ENCODE data around the gene VCL. TPM values are rescaled to one million over a fixed set of nuclear protein-coding genes. Genes with fewer than 3 reads are reported as not detected.

The VCL gene
- total and polyA plus RNA-seq, 9 of the 15 experiments (the other 6 are each of a cell fraction or from before 2014, with no cell fraction given): 29.8 to 186 (median 76.4) TPM

- no peak for DNase-seq (ENCODE audit: extremely low read depth in 1 of 4, low spot score in 3 of 4)
- CTCF ChIA-PET (ENCODE audit: low intra/inter-chr PET ratio): no interaction called here
- TF ChIP-seq MEIS2 (IDR thresholded peaks at IDR 0.05; ENCODE audit: partially characterized antibody) (no peak), POLR2G (IDR thresholded peaks at IDR 0.05; ENCODE audit: low read depth, low read length) (peak; percentile 30; the same call in 1 of the 2 replicates)
- Histone ChIP-seq H3K36me3 (ENCODE audit: control insufficient read depth, insufficient read depth, low read length) (peaks cover 57% of the 10 kb centered on the region), H3K4me3 (no peak overlapping the region), H3K4me1 (replicated peaks in 1 of 2; ENCODE audit: control insufficient read depth in 2 of 2, insufficient read depth in 2 of 2, low read length in 2 of 2) (peaks cover 0 to 4% of the 10 kb centered on the region in 2 experiments; a peak in 1 of 5 replicates), H3K9ac (ENCODE audit: insufficient read depth in 1 of 2, low read depth in 2 of 2, low read length in 2 of 2) (no peak overlapping the region), H3K79me2 (ENCODE audit: control insufficient read depth, insufficient read depth, low read length) (peaks cover 35% of the 10 kb centered on the region), H3K27ac (ENCODE audit: extremely low read depth, low read depth, low read length) (no peak overlapping the region), H3K27me3 (ENCODE audit: control insufficient read depth in 2 of 2, insufficient read depth in 2 of 2, low read length in 2 of 2) (no peaks in the 10 kb centered on the region), H2AFZ (ENCODE audit: low read depth, low read length) (no peak overlapping the region), H3K4me2 (ENCODE audit: insufficient read depth, low read length) (no peak overlapping the region), H3K9me1 (ENCODE audit: control insufficient read depth, insufficient read depth, low read length) (no peaks in the 10 kb centered on the region), H3K9me3 (replicated peaks; ENCODE audit: control insufficient read depth, insufficient read depth, low read depth, low read length) (no peaks in the 10 kb centered on the region), H4K20me1 (replicated peaks; ENCODE audit: control insufficient read depth, insufficient read depth, low read length) (no peaks in the 10 kb centered on the region)
- POLR2A ChIA-PET: interaction anchor here (1.6 to 1.9 kb wide), 2 partner anchors 9 to 12 kb away, joined by 9 read pairs; no protein-coding TSS in a partner anchor
- intact Hi-C loops (cut with micrococcal nuclease) (no loop called here), in situ Hi-C loops (cut with MboI) (no loop called here)
- BruUV-seq (replicated peaks): no TSS peak
- WGBS (ENCODE audit: insufficient coverage, low coverage, missing lambda C conversion rate): 98% methylated on average over 18 of the region's 18 CpGs
- FAIRE-seq: no peak
- no peak for ATAC-seq
These were observed 142.1 kb downstream of the VCL start for GRCh38 chr10:74139981-74140380.

GRCh38 chr10:74140553-74140952, 142.6 kb downstream of the VCL start:
- ChIA-PET POLR2A (no interaction called here), CTCF (ENCODE audit: low intra/inter-chr PET ratio) (no interaction called here)
- ATAC-seq (no peak), FAIRE-seq (no peak), DNase-seq (ENCODE audit: extremely low read depth in 1 of 4, low spot score in 3 of 4) (no peak)
- H3K27me3 ChIP-seq (ENCODE audit: control insufficient read depth in 2 of 2, insufficient read depth in 2 of 2, low read length in 2 of 2): no peaks in the 10 kb centered on the region
- H3K4me2 ChIP-seq (ENCODE audit: insufficient read depth, low read length): no peak overlapping the region
- no peaks in the 10 kb centered on the region for H3K9me3 ChIP-seq (replicated peaks; ENCODE audit: control insufficient read depth, insufficient read depth, low read depth, low read length)
- no peak overlapping the region for H3K27ac ChIP-seq (ENCODE audit: extremely low read depth, low read depth, low read length)
- no peak overlapping the region for H2AFZ ChIP-seq (ENCODE audit: low read depth, low read length)
- H3K79me2 ChIP-seq (ENCODE audit: control insufficient read depth, insufficient read depth, low read length): peaks cover 41% of the 10 kb centered on the region
- H3K36me3 ChIP-seq (ENCODE audit: control insufficient read depth, insufficient read depth, low read length): peaks cover 59% of the 10 kb centered on the region
- 83% methylated on average over 2 of the region's 2 CpGs for WGBS (ENCODE audit: insufficient coverage, low coverage, missing lambda C conversion rate)
- intact Hi-C loops (cut with micrococcal nuclease): no loop called here
- in situ Hi-C loops (cut with MboI): no loop called here
- BruUV-seq (replicated peaks): no TSS peak
- no peaks in the 10 kb centered on the region for H4K20me1 ChIP-seq (replicated peaks; ENCODE audit: control insufficient read depth, insufficient read depth, low read length)
- no peak overlapping the region for H3K9ac ChIP-seq (ENCODE audit: insufficient read depth in 1 of 2, low read depth in 2 of 2, low read length in 2 of 2)
- H3K4me3 ChIP-seq: no peak overlapping the region
- peaks cover 0 to 4% of the 10 kb centered on the region in 2 experiments; a peak in 1 of 5 replicates for H3K4me1 ChIP-seq (replicated peaks in 1 of 2; ENCODE audit: control insufficient read depth in 2 of 2, insufficient read depth in 2 of 2, low read length in 2 of 2)
- H3K9me1 ChIP-seq (ENCODE audit: control insufficient read depth, insufficient read depth, low read length): no peaks in the 10 kb centered on the region
- TF ChIP-seq ARHGAP35 (IDR thresholded peaks at IDR 0.05; ENCODE audit: partially characterized antibody): no peak
- no peak for TF ChIP-seq HDAC3 (IDR thresholded peaks at IDR 0.05; ENCODE audit: borderline replicate concordance, partially characterized antibody)
- TF ChIP-seq KAT2B (IDR thresholded peaks at IDR 0.05; ENCODE audit: low read depth, low read length): no peak
- TF ChIP-seq ASH1L (IDR thresholded peaks at IDR 0.05; ENCODE audit: borderline replicate concordance, low read depth, partially characterized antibody): no peak
- TF ChIP-seq JUND (IDR thresholded peaks at IDR 0.05; ENCODE audit: borderline replicate concordance, low read depth, low read length): no peak
- no peak for TF ChIP-seq JUND (tag; IDR thresholded peaks at IDR 0.05; ENCODE audit: borderline replicate concordance, low read depth, low read length)
- no peak for TF ChIP-seq RCOR1 (IDR thresholded peaks at IDR 0.05; ENCODE audit: borderline replicate concordance in 1 of 2, low read depth in 2 of 2, low read length in 2 of 2)
- TF ChIP-seq STAT5B (CRISPR knock-in tag; IDR thresholded peaks at IDR 0.05): no peak
- TF ChIP-seq KLF16 (IDR thresholded peaks at IDR 0.05): no peak
- no peak for TF ChIP-seq CHD4 (IDR thresholded peaks at IDR 0.05; ENCODE audit: insufficient read depth, insufficient replicate concordance, low read depth, low read length, poor library complexity, severe bottlenecking)
- no peak for TF ChIP-seq NELFE (IDR thresholded peaks at IDR 0.05; ENCODE audit: insufficient read depth, insufficient read length)
- TF ChIP-seq PHB2 (IDR thresholded peaks at IDR 0.05; ENCODE audit: low read depth): no peak
- no peak for TF ChIP-seq PATZ1 (CRISPR knock-in tag; IDR thresholded peaks at IDR 0.05; ENCODE audit: borderline replicate concordance)

All from K562 (cell line).